NCI-H460 (cell line): ENCODE results near the gene C13orf42. TPM values are rescaled to one million over a fixed set of nuclear protein-coding genes. Genes with fewer than 3 reads are reported as not detected.

Experiments
- DNase-seq: peaks from one replicate; pipeline ENCODE4 v3.0.0-alpha.2; 2016; ENCODE audit warnings: low read depth; ENCODE audit errors: extremely low read depth
- total RNA-seq: library from RNA; depleted of rRNA; stranded (reverse); fragments of >200 nt; shearing (Covaris generic); gene quantifications from 2 replicates; pipeline ENCODE4 v1.2.3, GENCODE V29; 2014

Gene C13orf42
- total RNA-seq, 1 experiment from 2014 or later, result 0.12 TPM

DNA sequence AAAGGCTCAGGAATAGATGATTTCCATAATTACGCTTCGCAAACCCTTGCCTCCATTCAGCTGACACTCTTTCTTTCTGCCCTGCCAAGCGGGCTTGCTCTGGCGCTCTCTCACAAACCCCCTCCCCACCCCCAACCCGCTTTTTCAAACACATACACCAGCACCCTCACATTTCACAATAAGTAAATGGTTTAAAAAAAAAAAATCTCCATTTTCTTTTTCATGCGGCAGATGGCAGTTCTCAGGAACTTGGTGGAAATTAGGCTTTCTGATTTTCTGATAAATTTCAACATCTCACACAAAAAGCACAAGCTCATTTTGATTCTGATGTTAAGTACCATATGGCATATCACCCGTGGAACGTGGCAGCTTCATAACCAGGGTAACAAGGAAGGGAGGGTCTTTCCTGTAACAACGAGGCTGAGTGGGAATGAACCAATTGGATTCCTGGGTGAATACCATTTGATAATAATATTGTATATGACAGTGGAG, 43.8 kb downstream of the C13orf42 start:
- DNase-seq, result no peak

DNA sequence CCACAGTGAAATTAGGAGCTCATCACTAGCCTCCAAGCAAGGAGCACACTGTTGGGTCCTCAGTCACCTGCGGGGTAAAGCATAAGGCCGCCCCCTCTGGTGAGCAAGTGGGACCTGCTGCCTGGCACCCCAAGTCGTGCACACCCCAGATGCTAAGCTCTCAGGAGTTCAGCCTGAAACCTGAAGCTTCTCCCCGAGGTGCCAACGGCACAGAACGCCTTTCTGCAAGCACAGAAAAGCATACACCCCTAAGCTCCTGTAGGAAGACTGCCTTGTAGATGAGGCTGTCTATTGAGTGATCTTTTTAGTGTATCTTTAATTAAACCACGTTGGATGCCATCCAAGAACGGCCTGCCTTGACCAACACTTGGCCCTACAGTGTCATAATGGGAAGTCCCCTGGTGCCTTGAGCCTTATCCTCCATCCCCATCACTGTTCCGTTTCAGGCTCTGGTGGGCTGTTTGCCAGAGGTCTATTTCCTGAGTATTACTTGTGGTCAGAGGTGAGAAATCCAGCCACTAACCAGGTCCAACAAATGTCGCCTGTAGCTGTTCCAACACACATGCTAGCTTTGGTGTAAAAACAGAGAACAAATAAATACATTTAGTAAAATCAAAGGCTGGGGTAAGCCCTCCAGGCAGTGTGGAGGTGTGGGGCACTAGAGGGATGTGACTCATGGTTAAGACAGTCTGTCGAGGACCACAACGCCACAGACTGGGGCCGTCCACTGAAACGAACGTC, 44.8 kb downstream of the C13orf42 start:
- DNase-seq, result no peak

DNA sequence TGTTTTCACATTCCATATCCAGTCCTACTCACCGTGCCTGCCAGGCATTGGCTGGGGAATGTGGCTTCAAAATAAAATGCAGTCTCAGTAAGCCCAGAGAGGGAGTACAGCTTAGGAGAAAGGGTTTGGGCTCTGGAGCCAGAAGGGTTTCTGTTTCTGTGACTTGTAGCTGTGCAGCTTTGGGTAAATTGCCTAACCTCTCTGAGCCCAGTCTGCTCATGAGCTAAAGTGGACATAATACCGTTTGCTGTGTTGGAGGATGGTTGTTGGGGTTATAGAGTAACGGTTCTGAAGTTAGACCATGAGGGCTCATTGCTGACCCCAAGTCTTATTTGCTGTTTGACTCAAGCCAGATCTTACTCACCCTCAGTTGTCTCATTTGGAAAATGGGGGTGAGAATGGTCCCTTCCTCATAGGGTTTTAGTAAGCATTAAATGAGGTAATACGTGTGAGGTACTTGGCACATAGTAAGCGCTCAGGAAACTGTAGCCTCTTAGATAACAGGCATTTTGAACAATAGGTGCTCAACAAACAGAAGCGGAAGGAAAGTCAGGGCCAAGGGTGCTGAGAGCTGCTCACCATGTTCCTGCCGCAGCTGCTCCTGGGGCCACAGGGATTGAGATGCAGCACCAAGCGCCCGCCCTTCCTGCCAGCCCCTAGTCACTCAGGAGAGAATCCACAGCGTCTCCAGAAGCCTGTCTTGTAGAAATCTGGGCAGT, 45.5 kb downstream of the C13orf42 start:
- no peak for DNase-seq

DNA sequence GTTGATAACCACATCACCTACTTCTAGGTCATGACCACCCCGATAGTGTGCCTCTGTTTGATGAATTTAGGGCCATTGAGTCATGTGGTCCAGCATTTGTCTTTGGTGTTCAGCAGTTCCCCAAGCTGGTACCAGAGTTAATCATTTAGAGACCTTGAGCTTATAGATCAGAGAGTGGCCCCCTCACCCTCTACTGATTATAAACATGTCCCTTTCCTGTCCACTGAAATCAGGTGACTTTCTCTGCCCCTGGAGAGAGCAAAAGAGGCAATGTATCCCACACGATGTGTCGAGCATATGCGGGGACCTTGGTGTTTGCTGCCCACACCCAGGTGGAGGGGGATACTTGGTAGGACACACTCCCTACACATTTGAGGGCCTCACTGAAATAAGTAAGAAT, 46.3 kb downstream of the C13orf42 start:
- no peak for DNase-seq

DNA sequence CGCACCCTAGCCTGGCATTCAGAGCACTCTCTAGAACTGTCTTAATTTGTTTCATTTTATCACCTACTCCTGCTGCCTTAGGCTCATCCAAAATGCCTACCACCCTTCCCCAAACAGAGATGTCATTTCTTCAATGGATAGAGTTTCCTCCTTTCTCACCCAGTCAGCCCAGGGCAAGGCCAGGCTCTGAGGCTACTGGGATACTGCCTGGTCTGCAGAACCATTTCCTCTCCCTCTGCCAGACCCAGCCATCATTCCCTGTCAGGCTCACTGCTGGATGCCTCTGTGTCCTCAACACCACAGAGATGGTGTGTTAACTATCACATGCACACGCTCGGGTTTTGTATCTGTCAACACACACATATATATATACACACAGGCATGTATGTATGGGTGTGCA, 47.2 kb downstream of the C13orf42 start:
- no peak for DNase-seq

DNA sequence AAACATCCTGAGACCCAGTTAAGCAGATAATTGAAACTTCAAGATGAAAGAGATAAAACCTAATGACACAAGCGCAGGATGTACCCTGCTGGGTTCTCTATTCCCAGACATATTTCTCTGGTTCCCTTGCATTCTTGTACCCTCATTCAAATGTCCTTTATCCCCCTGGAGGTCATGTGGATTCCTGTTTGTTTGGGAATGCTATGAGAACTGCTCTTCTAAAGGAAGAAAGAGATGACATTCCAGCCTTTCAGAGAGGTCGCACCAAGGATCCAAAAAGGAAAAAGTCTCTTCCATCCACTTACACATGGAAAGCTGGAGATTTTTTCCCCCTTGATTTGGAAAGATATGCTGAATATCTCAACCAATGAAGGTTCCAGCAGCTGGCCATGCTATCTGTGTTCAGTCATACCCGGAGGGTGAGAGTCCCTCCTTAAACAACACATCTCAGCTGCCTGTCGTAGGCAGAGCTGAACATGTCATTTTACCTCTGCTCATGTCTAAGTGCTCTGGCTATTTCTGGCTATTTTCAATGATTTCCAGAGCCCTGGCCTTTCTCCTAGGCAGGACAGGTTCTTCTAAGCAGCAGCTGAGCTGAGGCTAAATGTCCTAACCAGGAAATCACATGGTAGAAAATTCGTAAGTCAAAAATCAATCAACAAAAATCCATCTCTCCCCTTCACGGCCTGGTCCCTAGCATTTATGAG, 52.5 kb downstream of the C13orf42 start:
- DNase-seq, result no peak

DNA sequence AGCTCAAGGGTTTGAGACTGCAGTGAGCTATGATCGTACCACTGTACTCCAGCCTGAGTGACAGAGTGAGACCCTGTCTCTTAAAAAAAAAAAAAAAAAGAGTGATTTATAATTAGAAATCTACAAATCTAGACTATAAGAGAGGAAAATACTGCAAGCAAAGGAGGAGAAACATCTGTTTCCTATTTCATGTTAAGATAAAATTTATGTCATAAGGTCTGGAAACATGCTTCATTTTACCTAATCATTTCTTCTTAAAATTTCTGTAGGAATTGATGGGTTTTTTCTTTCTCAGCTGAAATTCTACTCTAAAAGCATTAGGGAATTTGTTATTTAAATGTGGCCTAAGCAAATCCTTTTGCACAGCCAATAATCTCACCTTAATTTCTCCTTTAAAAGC, 53.2 kb downstream of the C13orf42 start:
- DNase-seq, result no peak

DNA sequence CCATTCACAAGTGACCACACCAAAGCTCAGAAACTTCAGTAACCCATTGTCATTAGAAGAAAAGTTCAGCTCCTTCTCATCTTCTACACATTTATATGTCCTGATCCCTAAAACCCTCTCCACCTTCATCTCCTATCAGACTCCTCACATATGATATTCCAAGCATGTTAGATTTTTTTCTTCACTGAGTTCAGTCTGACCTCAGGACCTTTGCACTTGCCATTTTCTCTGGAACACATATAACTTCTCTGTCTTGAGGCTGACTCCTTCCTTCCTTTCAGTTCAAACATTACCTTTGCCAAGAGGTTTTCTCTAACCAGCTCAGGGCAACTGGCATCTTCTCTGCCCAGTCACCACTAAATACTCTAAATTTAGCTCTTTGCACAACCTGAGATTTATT, 54.1 kb downstream of the C13orf42 start:
- no peak for DNase-seq

DNA sequence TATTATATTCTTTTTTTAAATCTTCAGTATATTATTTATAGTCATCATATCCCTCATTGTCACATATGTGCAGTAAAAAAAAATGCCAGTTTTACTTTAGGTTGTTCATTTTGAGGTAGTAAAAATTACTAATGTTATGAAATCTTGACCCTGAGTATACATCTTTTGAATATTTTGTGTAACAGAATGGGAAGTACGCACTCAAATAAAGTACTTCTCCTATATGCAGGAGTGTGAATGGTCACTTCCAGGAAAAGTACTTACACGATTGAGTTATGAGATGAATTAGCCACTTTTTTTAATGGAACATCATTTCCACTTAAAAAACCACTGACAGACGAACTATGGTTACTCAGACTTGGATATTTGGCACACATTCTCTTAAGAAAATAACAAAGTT, 58.5 kb downstream of the C13orf42 start:
- no peak for DNase-seq

DNA sequence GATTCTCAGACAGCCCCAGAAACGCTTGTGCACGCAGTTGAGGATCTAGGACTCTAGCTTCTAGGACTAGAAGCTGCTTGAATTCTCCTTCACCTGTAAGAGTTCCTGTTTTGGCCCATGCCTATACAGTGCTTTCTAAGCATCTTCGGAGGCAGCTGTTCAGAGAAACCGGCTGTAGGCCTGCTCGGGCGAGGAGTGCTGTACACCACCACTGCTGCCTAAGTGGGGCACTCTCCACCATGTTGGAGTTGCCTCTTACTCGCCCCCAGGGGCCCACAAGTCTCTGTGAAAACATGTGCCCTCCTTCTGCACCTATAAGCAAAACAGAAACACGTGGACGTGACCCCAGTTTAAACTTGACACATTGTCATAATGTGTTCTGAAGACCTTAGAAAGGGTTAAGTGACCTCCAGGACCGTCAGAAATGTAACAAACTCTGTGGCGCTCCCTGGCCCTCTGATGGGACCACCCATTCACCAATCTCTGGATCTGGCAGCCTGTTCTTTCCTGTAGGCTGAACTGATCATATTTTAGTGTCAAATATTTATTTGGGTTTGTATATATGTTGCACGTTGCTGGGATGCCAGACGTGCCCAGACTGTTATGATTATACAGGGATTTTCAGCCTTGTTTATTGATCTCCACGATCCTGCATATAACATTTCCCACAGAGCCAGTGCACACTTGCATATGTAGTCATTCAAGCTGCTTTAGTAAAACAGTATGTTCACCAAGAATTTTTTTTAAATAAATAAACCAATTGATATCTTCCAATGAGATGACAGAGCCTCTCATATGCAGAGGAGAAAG, 60.8 kb downstream of the C13orf42 start:
- no peak for DNase-seq

DNA sequence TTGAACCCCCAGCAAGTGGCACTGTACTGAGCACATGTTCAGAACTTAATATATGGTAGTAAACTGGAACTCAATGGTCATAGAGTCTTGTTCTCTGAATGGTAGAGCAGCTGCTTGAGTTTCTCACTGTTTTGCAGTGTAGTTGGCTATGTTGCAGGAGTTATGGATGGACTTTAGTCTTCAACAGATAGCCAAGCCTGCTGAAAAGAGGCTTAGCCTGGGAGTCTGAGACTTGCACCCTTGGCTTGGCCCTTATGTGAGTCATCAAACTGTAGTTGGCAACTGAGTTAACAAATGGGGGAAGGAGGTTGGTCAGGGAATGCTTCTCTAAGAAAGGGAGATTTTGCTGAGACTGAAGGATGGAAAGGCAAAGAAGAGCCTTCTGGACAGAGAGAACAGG, 62.5 kb downstream of the C13orf42 start:
- DNase-seq, result no peak

DNA sequence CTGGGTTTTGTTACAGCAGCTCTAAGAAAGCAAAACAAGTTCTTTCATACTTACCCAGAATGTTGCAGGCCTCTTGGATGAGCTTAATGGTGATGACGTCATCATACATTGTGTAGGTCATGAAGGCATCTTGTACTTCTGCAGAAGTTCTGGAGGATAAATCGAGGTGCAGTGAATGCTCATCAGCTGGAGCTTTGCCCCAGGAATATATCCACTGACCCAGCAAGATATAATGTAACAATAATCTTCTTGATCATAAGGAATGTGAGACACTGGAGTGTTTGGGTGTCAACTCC, 63.0 kb downstream of the C13orf42 start:
- no peak for DNase-seq

DNA sequence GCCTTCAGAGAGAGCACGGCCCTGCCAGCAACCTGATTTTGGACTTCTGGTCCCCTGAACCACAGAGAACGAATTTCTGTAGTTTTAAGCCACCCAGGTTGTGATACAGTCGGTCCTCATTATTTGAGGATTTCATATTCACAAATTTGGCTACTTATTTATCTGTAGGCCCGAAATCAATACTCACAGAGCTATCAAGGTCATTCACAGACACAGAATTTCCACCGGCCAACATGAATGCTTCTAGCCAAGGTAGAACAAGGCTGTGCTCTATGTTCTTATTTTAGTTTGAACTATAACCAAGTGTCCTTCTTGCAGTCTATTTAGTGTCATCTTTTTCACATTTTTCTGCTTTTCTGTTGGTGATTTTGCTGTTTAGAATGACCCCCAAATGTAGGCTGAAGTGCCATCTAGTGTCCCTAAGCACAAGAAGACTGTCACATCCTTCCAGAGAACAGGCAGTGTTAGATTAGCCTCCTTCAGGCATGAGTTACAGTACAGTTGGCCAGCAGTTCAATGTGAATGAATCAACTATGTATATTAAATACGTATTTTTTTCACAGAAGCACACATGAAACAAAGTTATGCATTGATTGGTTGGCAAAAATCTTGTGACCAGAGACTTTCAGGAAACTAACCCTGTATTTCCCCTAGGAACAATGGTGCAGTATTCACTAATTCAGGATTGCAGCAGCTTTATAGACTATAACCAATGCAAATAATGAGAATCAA, 63.5 kb downstream of the C13orf42 start:
- DNase-seq, result no peak

DNA sequence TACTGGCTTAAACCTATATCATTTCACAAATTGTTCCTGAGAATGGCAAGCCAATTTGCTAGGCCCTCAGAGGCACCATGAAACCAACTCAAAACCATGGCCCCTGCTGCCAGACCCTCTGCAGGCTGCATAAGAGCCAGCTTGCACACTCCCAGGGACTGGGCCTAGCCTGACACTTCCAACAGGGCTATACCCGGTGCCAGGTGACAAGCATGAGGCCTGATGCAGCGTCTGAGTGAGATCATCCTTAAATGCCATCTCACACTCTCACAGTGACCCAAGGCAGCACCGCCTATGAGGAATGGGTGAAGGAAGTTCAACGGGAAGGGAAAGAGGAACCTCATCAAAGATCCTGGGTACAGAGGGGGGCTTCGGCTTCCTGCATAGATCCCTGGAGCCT, 65.6 kb downstream of the C13orf42 start:
- no peak for DNase-seq

DNA sequence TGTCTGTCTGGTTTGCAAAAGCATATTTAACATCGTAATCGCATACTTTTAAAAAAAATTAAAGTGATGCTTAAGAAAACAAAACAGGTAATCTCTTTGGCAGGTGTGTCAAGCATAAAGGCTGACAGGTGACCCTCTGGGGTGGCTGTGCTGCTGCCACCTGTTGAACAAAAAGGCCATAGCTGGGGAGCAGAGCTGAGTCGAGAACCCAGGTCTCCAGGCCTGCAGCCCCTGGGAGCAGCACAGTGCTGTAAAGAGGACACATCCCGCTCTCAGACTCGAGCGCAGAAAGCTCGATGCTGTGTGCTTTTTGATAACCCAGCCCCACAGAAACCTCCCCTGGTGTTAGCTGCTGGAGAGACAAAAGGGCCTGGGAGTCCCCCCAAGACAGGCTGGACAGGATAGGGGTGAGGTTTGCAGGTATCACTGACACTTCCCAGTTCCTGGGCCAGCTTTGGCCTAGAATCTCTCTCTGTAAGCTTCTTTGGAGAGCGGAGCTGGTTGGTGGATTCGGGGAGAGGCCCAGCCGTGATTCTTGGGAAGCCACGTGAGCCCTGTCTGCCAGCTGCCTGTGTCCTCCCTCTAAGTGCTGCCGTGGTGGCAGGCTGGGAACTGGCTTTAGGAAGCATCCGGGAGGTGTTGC, 66.9 kb downstream of the C13orf42 start:
- DNase-seq, result no peak

DNA sequence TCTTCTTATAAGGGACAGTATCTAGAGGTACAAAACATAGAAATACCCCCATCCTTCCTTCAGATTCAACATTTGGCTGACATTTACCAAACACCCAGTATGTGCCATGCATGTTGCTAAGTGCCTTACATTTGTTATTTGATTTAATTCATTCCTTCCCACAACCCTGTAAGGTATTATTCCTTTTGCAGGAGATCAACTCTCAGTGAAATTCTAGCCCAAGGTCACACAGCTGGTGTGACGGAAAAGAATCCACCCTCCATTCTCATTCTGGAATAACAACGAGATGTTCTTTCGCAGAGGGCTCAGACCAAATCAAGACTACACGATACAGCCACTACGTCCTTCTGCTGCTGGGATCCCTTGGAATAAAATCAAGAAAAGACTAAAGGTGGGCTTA, 67.8 kb downstream of the C13orf42 start:
- DNase-seq, result no peak

DNA sequence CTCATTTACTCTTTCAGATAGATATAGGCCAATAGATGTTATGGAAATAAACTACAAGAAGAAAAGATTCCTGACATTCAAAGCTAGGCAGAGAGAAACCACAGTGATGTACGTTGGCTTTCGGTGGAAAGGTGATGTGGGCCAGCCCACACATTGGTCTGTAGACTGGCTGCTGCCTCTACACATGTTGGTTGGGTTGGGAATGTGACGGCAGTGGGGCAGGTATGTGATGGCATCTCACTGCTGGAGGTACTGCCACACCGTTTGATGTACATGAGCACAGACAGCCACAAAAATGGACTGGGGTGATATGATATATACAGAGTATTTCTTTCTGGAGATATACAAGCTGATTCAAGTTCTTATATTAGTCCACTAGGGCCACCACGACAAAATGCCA, 69.4 kb downstream of the C13orf42 start:
- no peak for DNase-seq

DNA sequence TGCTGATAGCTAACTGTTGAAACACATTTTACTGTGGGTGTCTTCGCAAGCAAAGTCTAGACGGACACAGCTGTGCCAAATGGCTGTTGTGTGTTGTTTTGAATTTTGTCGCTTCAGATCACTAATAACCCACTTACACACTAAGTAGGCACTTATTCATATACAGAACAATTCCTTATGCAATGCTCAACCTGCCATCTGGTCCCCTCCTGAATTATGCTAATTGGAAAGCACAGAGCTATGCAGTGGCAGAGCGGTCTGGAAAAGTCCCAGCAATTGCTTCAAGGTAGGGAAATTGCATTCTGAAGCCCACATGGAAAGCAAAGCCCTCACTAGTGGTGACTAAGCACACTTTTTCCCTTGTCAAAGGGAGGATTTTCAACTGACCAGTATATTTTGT, 69.9 kb downstream of the C13orf42 start:
- DNase-seq, result no peak

DNA sequence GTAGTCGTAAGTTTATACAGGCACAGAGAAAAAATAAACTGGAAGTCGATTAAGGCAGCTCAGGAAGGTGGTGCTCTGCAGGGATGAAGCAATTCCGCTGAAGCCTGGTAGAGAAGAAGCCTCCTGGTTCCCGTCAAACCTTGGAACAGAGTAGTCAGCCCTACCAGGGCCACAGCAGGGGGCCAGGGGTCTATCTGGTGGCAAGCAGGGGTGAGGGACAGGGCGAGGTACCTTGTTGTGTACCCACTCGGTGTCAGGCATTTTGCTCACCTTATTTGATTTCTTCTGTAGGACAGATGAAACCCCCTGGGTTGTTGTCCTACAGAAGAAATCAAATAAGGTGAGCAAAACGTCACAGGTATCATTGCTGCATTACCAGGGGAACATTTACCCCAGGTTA, 70.6 kb downstream of the C13orf42 start:
- no peak for DNase-seq

DNA sequence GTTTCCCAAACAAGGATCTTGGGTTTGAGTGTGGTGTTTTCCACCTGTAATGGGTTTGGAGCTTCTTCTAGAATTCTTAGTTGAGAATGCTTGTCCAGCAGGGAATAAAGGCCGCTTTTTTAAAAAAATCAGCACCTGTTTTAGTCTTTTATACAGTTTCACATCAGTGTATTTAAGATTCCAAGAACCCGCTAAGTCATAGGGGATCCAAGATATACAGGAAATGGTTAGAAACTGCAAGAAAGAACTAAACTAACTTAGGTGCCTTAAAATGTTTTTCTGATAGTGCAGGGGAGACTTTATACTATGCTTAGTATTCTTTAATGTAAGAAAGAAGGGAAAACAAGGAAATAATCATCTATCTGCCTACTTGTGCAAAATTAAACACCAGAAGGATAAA, 74.7 kb downstream of the C13orf42 start:
- DNase-seq, result no peak
